ENCODE measurements around the gene NDUFV3. TPM values are rescaled to one million over a fixed set of nuclear protein-coding genes. Genes with fewer than 3 reads are reported as not detected.
"Not testable (repeated sequence)": the region's sequence is repeated elsewhere in the genome, so short reads cannot be mapped to it uniquely, and the experiment has no call there.

The NDUFV3 gene
- total RNA-seq, 4 donors from 2014 or later, result 96.4 to 109 (median 97.7) TPM

DNA sequence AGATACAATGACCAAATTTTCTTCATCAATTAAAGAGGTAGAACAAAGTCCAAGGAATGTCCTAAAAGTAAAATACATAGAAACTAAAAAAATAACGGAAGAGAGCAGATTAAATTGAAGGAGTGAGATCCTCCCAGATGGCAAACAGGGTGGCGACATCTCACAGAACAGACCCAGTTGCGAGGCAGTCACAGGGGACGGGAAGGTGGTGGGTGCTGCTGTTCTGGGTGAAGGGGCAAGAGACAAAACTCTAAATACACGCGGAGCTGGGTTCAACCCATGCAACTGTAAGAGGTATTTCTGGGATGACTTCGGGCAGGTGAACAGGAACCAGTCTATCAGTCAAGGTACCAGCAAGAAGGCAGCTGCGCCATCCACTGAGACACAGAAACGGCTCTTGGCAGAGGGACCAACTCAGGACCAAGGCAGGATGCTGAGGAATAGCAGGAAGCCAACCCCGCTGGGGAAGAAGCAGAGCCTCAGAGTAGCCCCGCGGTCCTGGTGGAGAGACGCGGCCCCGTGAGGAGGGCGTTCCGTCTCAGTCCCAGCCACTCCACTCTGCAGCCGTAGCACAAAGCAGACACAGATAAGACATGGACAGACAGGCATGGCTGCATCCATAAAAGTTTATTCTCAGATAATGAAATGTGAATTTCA is 45.9 kb upstream of the NDUFV3 start:
- intact Hi-C loops (cut with DNase I; ENCODE audit: low total_unique reads), result no loop called here
- no peak for TF ChIP-seq POLR2A (IDR thresholded peaks at IDR 0.05)
- TF ChIP-seq, protein P1, sequence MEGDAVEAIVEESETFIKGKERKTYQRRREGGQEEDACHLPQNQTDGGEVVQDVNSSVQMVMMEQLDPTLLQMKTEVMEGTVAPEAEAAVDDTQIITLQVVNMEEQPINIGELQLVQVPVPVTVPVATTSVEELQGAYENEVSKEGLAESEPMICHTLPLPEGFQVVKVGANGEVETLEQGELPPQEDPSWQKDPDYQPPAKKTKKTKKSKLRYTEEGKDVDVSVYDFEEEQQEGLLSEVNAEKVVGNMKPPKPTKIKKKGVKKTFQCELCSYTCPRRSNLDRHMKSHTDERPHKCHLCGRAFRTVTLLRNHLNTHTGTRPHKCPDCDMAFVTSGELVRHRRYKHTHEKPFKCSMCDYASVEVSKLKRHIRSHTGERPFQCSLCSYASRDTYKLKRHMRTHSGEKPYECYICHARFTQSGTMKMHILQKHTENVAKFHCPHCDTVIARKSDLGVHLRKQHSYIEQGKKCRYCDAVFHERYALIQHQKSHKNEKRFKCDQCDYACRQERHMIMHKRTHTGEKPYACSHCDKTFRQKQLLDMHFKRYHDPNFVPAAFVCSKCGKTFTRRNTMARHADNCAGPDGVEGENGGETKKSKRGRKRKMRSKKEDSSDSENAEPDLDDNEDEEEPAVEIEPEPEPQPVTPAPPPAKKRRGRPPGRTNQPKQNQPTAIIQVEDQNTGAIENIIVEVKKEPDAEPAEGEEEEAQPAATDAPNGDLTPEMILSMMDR (IDR thresholded peaks at IDR 0.05 in 4 of 5, conservative IDR thresholded peaks at IDR 0.05 in 1 of 5), result no peak

GRCh38 chr21:42847726-42848125 is 45.4 kb upstream of the NDUFV3 start:
- H3K36me3 ChIP-seq, result peaks cover 0 to 59% of the 10 kb centered on the region in 2 donors
- no peak for ATAC-seq

More for the DNA sequence above, 45.9 kb upstream of the NDUFV3 start:
- H3K27ac ChIP-seq, result no peak overlapping the region
- no peaks in the 10 kb centered on the region for H3K27me3 ChIP-seq
- H3K9me3 ChIP-seq, result no peaks in the 10 kb centered on the region
- in situ Hi-C loops (cut with MboI; ENCODE audit: low sequenced_read_pairs in 4 of 4), result no loop called here
- DNase-seq (no peak), ATAC-seq (no peak)
- H3K4me3 ChIP-seq, result no peak overlapping the region
- peaks cover 0 to 59% of the 10 kb centered on the region in 2 donors for H3K36me3 ChIP-seq
- peaks cover 11 to 12% of the 10 kb centered on the region in 2 donors for H3K4me1 ChIP-seq

DNA sequence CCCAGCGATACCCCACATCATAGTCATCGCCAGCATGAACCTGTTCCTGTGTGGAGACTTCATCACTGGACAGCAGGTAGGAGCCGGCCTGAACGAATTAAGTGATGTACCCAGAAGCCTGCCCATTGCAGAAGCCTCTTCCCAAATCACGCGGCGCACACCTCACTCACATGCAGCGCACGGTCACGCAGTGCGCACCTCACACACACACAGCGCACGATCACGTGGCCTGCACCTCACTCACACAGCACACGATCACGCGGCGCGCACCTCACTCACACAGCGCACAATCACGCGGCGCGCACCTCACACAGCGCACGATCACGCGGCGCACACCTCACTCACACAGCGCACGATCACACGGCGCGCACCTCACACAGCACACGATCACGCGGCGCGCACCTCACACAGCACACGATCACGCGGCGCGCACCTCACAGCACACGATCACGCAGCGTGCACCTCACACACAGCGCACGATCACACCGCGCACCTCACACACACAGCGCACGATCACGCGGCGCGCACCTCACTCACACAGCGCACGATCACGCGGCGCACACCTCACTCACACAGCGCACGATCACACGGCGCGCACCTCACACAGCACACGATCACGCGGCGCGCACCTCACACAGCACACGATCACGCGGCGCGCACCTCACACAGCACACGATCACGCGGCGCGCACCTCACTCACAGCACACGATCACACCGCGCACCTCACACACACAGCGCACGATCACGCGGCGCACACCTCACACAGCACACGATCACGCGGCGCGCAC is 44.8 kb upstream of the NDUFV3 start:
- Histone ChIP-seq H3K4me1 (peaks cover 11 to 12% of the 10 kb centered on the region in 2 donors), H3K36me3 (peaks cover 0 to 63% of the 10 kb centered on the region in 2 donors)
- H3K9me3 ChIP-seq; DNase-seq; H3K27ac ChIP-seq; ATAC-seq; in situ Hi-C loops (cut with MboI; ENCODE audit: low sequenced_read_pairs in 4 of 4); H3K4me3 ChIP-seq; H3K27me3 ChIP-seq; intact Hi-C loops (cut with DNase I; ENCODE audit: low total_unique reads): not testable (repeated sequence)

More at GRCh38 chr21:42847726-42848125, 45.4 kb upstream of the NDUFV3 start:
- no peaks in the 10 kb centered on the region for H3K27me3 ChIP-seq
- H3K4me1 ChIP-seq, result peaks cover 11 to 12% of the 10 kb centered on the region in 2 donors
- H3K9me3 ChIP-seq, result no peaks in the 10 kb centered on the region
- in situ Hi-C loops (cut with MboI; ENCODE audit: low sequenced_read_pairs in 4 of 4) (no loop called here), intact Hi-C loops (cut with DNase I; ENCODE audit: low total_unique reads) (no loop called here)
- DNase-seq, result no peak
- H3K4me3 ChIP-seq, result no peak overlapping the region
- H3K27ac ChIP-seq, result no peak overlapping the region
- no peak for TF ChIP-seq POLR2A (IDR thresholded peaks at IDR 0.05)
- TF ChIP-seq, protein P1 (IDR thresholded peaks at IDR 0.05 in 4 of 5, conservative IDR thresholded peaks at IDR 0.05 in 1 of 5), result no peak

DNA sequence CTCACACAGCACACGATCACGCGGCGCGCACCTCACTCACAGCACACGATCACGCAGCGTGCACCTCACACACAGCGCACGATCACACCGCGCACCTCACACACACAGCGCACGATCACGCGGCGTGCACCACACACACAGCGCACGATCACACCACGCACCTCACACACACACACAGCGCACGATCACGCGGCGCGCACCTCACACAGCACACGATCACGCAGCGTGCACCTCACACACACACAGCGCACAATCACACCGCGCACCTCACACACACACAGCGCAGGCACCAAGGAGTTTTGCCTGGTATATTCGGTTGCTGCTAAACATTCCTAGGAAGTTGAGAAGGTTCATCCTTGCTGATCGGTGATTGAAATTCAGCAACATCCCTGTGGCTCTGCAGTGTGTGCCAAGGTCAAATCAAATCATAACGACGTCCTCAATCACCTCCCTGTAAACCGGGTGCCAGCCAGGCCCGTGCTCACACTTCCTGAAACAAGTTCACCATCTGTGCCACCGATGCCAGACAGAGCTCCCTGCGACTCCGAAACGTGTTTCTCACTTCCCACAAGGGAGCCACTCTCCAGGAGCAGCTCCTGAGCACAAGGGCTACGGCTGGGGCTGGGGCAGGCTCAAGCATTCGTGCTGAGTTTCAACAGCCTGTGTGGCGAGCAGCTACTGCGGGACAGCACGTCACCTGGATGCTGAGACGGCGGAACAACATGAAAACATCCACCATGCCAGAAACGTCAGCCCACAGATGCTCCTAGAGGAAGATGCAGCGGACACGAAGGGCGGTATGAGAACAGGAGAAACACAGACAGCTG is 44.0 kb upstream of the NDUFV3 start:
- intact Hi-C loops (cut with DNase I; ENCODE audit: low total_unique reads), result no loop called here
- H3K4me1 ChIP-seq, result peaks cover 11 to 12% of the 10 kb centered on the region in 2 donors
- no peak for ATAC-seq
- no peak overlapping the region for H3K4me3 ChIP-seq
- TF ChIP-seq, protein P1 (IDR thresholded peaks at IDR 0.05 in 4 of 5, conservative IDR thresholded peaks at IDR 0.05 in 1 of 5), result no peak
- no peak for TF ChIP-seq POLR2A (IDR thresholded peaks at IDR 0.05)
- no peaks in the 10 kb centered on the region for H3K9me3 ChIP-seq
- in situ Hi-C loops (cut with MboI; ENCODE audit: low sequenced_read_pairs in 4 of 4), result no loop called here
- peaks cover 0 to 70% of the 10 kb centered on the region in 2 donors for H3K36me3 ChIP-seq
- H3K27me3 ChIP-seq, result no peaks in the 10 kb centered on the region
- no peak overlapping the region for H3K27ac ChIP-seq
- DNase-seq, result no peak
